GM19240 (cell line): ENCODE measurements around the gene OBSL1.

Source experiments
- DNase-seq: peaks from one replicate; pipeline ENCODE4 v3.0.0; 2011; ENCODE audit warnings: low spot score; ENCODE audit not compliant: insufficient read length

OBSL1 gene

GRCh38 chr2:219552382-219553167 is 18.8 kb downstream of the OBSL1 start:
- peak; percentile 69 for DNase-seq

- DNase-seq, result no peak
These were observed 19.6 kb downstream of the OBSL1 start for GRCh38 chr2:219551441-219552381.

GRCh38 chr2:219549619-219550018 is 21.7 kb downstream of the OBSL1 start:
- DNase-seq, result no peak

- DNase-seq, result no peak
These were observed 22.3 kb downstream of the OBSL1 start for GRCh38 chr2:219548990-219549389.

- no peak for DNase-seq
These were observed 23.7 kb downstream of the OBSL1 start for GRCh38 chr2:219547621-219548020.

- no peak for DNase-seq
These were observed 25.4 kb downstream of the OBSL1 start for GRCh38 chr2:219545943-219546352.

- no peak for DNase-seq
These were observed 25.9 kb downstream of the OBSL1 start for GRCh38 chr2:219545295-219545942.

- DNase-seq, result no peak
These were observed 26.8 kb downstream of the OBSL1 start for GRCh38 chr2:219544567-219544966.

- peak; percentile 98 for DNase-seq
These were observed 27.6 kb downstream of the OBSL1 start, which contains the start of the genes CHPF and TMEM198 for GRCh38 chr2:219543596-219544358. TSS of gene CHPF (minus strand) at chr2:219543809. CDS start at chr2:219543538, 271 bp downstream. TSS of gene TMEM198 (plus strand) at chr2:219544028. CDS start at chr2:219544728, 700 bp downstream.

- no peak for DNase-seq
These were observed 28.3 kb downstream of the OBSL1 start for GRCh38 chr2:219542931-219543595.

- peak; percentile 95 for DNase-seq
These were observed 29.6 kb downstream of the OBSL1 start for GRCh38 chr2:219541611-219542180.

- no peak for DNase-seq
These were observed 30.4 kb downstream of the OBSL1 start for GRCh38 chr2:219540784-219541504.

GRCh38 chr2:219539926-219540678 is 31.2 kb downstream of the OBSL1 start:
- DNase-seq, result no peak

GRCh38 chr2:219538956-219539788 is 32.2 kb downstream of the OBSL1 start:
- DNase-seq, result no peak

GRCh38 chr2:219538504-219538951 is 32.8 kb downstream of the OBSL1 start:
- DNase-seq, result no peak

GRCh38 chr2:219537657-219538488 is 33.5 kb downstream of the OBSL1 start:
- DNase-seq, result no peak

- DNase-seq, result no peak
These were observed 34.4 kb downstream of the OBSL1 start for GRCh38 chr2:219536967-219537366.
